ENCODE data around the gene NTM.

Gene NTM

GRCh38 chr11:131855320-131855719, 484.9 kb downstream of the NTM start:
- TF ChIP-seq CTCF (IDR thresholded peaks at IDR 0.05; ENCODE audit: extremely low read depth, missing control alignments), result no peak
- no peak for DNase-seq (ENCODE audit: low spot score)

GRCh38 chr11:131857246-131857645, 486.8 kb downstream of the NTM start:
- TF ChIP-seq CTCF (IDR thresholded peaks at IDR 0.05; ENCODE audit: extremely low read depth, missing control alignments), result no peak
- DNase-seq (ENCODE audit: low spot score), result no peak

- DNase-seq (ENCODE audit: low spot score), result no peak
- no peak for TF ChIP-seq CTCF (IDR thresholded peaks at IDR 0.05; ENCODE audit: extremely low read depth, missing control alignments)
Measured at GRCh38 chr11:131858505-131858904, 488.1 kb downstream of the NTM start.

- DNase-seq (ENCODE audit: low spot score), result no peak
- TF ChIP-seq CTCF (IDR thresholded peaks at IDR 0.05; ENCODE audit: extremely low read depth, missing control alignments), result no peak
Measured at GRCh38 chr11:131859538-131860210, 489.3 kb downstream of the NTM start.

GRCh38 chr11:131864228-131864627, 493.8 kb downstream of the NTM start:
- TF ChIP-seq CTCF (IDR thresholded peaks at IDR 0.05; ENCODE audit: extremely low read depth, missing control alignments), result no peak
- DNase-seq (ENCODE audit: low spot score), result no peak

- no peak for DNase-seq (ENCODE audit: low spot score)
- TF ChIP-seq CTCF (IDR thresholded peaks at IDR 0.05; ENCODE audit: extremely low read depth, missing control alignments), result no peak
Measured at GRCh38 chr11:131865860-131866259, 495.4 kb downstream of the NTM start.

- DNase-seq (ENCODE audit: low spot score), result no peak
- no peak for TF ChIP-seq CTCF (IDR thresholded peaks at IDR 0.05; ENCODE audit: extremely low read depth, missing control alignments)
Measured at GRCh38 chr11:131866535-131867400, 496.4 kb downstream of the NTM start.
